ENCODE data around the gene ZNF892. TPM values are rescaled to one million over a fixed set of nuclear protein-coding genes. Genes with fewer than 3 reads are reported as not detected.

Gene ZNF892
- total and polyA plus RNA-seq, 9 of the 15 experiments (the other 6 are each of a cell fraction or from before 2014, with no cell fraction given): 0.07 to 0.13 (median 0.09) TPM; not detected in 6

DNA sequence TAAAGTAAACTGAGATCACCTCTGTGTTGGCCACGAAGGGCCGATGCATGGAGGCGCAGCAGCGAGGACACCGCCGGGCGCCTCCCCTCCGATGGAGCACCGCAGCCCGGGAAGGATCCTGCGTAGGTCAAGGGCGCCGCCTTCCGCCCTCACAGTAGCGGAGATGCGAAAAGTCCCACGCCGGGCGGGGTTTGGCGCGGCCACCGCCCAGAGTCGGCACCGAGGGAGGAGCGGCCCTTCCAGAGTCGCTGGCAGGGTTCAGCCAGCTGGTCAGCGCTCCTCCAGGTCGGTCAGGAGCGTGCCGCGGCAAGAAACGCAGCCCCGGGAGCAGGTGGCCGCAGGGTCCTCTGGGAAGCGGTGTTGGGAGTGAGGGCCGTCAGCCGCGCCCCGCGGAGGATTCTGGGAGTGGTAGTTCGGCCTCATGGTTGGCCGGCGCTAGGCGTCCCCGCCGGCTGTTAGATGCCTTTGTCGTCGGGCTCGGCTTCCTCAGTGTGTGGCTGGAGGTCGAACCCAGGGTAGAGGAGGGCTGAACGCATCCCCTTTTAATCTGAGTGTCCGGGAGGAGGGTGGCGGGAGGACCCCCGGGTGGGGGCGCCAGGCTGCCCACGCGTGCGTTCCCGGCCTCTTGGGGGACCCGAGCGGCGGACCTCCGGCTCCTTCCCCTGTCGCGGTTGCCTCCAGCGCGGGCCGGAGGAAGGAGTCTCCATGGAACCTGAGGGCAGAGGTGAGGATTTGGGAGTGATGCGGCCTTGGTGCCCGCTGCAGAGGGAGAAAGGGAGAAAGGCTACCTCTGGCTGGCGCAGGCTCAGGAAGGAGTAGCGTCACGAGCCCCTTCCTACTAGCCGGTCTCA, at the start of gene ZNF892 (continued):
- TF ChIP-seq TAF7 (tag; IDR thresholded peaks at IDR 0.05) (no peak), FIP1L1 (IDR thresholded peaks at IDR 0.05; ENCODE audit: low read depth, low read length, poor library complexity, severe bottlenecking) (peak; percentile 47), ZNF408 (CRISPR knock-in tag; IDR thresholded peaks at IDR 0.05; ENCODE audit: low read depth) (no peak), CAMTA2 (CRISPR knock-in tag; conservative IDR thresholded peaks at IDR 0.05) (no peak), SP2 (IDR thresholded peaks at IDR 0.05; ENCODE audit: extremely low read depth, low read depth, low read length, poor library complexity, severe bottlenecking) (no peak), BCL6 (CRISPR knock-in tag; IDR thresholded peaks at IDR 0.05) (no peak), HNRNPLL (IDR thresholded peaks at IDR 0.05; ENCODE audit: low read depth, low read length, poor library complexity, severe bottlenecking) (peak; percentile 82), MCM5 (IDR thresholded peaks at IDR 0.05; ENCODE audit: low read depth) (no peak), GTF2A2 (tag; IDR thresholded peaks at IDR 0.05) (no peak), RBM17 (IDR thresholded peaks at IDR 0.05; ENCODE audit: borderline replicate concordance, low read depth, low read length) (no peak), CHCHD3 (CRISPR knock-in tag; IDR thresholded peaks at IDR 0.05) (no peak), ZBTB1 (CRISPR knock-in tag; IDR thresholded peaks at IDR 0.05; ENCODE audit: borderline replicate concordance, low read depth) (no peak), ATF7 (IDR thresholded peaks at IDR 0.05) (peak; percentile 48; the same call in 1 of the 2 replicates), NFIX (CRISPR knock-in tag; IDR thresholded peaks at IDR 0.05; ENCODE audit: low read depth) (no peak), CHD2 (IDR thresholded peaks at IDR 0.05; ENCODE audit: low read depth, low read length) (peak; percentile 49; the same call in 1 of the 2 replicates)
- TF ChIP-seq, protein P1, sequence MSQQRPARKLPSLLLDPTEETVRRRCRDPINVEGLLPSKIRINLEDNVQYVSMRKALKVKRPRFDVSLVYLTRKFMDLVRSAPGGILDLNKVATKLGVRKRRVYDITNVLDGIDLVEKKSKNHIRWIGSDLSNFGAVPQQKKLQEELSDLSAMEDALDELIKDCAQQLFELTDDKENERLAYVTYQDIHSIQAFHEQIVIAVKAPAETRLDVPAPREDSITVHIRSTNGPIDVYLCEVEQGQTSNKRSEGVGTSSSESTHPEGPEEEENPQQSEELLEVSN (IDR thresholded peaks at IDR 0.05; ENCODE audit: borderline replicate concordance in 1 of 2, extremely low read depth in 1 of 2, insufficient read depth in 1 of 2, insufficient read length in 1 of 2, low read depth in 1 of 2, low read length in 1 of 2, poor library complexity in 1 of 2, severe bottlenecking in 1 of 2): peak; percentile 55 to 82
- TF ChIP-seq, protein P2, sequence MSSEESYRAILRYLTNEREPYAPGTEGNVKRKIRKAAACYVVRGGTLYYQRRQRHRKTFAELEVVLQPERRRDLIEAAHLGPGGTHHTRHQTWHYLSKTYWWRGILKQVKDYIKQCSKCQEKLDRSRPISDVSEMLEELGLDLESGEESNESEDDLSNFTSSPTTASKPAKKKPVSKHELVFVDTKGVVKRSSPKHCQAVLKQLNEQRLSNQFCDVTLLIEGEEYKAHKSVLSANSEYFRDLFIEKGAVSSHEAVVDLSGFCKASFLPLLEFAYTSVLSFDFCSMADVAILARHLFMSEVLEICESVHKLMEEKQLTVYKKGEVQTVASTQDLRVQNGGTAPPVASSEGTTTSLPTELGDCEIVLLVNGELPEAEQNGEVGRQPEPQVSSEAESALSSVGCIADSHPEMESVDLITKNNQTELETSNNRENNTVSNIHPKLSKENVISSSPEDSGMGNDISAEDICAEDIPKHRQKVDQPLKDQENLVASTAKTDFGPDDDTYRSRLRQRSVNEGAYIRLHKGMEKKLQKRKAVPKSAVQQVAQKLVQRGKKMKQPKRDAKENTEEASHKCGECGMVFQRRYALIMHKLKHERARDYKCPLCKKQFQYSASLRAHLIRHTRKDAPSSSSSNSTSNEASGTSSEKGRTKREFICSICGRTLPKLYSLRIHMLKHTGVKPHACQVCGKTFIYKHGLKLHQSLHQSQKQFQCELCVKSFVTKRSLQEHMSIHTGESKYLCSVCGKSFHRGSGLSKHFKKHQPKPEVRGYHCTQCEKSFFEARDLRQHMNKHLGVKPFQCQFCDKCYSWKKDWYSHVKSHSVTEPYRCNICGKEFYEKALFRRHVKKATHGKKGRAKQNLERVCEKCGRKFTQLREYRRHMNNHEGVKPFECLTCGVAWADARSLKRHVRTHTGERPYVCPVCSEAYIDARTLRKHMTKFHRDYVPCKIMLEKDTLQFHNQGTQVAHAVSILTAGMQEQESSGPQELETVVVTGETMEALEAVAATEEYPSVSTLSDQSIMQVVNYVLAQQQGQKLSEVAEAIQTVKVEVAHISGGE (CRISPR knock-in tag; IDR thresholded peaks at IDR 0.05): no peak
- TF ChIP-seq, protein P3, sequence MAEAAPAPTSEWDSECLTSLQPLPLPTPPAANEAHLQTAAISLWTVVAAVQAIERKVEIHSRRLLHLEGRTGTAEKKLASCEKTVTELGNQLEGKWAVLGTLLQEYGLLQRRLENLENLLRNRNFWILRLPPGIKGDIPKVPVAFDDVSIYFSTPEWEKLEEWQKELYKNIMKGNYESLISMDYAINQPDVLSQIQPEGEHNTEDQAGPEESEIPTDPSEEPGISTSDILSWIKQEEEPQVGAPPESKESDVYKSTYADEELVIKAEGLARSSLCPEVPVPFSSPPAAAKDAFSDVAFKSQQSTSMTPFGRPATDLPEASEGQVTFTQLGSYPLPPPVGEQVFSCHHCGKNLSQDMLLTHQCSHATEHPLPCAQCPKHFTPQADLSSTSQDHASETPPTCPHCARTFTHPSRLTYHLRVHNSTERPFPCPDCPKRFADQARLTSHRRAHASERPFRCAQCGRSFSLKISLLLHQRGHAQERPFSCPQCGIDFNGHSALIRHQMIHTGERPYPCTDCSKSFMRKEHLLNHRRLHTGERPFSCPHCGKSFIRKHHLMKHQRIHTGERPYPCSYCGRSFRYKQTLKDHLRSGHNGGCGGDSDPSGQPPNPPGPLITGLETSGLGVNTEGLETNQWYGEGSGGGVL (CRISPR knock-in tag; IDR thresholded peaks at IDR 0.05): no peak
- TF ChIP-seq, protein P4, sequence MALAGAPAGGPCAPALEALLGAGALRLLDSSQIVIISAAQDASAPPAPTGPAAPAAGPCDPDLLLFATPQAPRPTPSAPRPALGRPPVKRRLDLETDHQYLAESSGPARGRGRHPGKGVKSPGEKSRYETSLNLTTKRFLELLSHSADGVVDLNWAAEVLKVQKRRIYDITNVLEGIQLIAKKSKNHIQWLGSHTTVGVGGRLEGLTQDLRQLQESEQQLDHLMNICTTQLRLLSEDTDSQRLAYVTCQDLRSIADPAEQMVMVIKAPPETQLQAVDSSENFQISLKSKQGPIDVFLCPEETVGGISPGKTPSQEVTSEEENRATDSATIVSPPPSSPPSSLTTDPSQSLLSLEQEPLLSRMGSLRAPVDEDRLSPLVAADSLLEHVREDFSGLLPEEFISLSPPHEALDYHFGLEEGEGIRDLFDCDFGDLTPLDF (CRISPR knock-in tag; IDR thresholded peaks at IDR 0.05): no peak

Measured in K562 (cell line).